K562 (cell line): ENCODE measurements around the gene TBC1D1. TPM values are rescaled to one million over a fixed set of nuclear protein-coding genes. Genes with fewer than 3 reads are reported as not detected.

Experiments used
- ATAC-seq: fragments of 200-7000 bp; cut with Tn5 transposase; 3 replicates; pipeline ENCODE4 v1.9.1; 2020; ENCODE audit warnings: moderate library complexity
- BruUV-seq: library from RNA; stranded (reverse); fragments of 400-500 nt; replicated peaks from 2 replicates; lab custom pipeline; 2021; lab: Mats Ljungman, UMichigan
- CTCF ChIA-PET: fragments of 300-600 bp; formaldehyde crosslinking; extraction: SDS; loops from one replicate; lab custom pipeline; 2021; ENCODE audit warnings: low intra/inter-chr PET ratio; lab: Yijun Ruan, JAX
- POLR2A ChIA-PET: fragments of 300-600, 350-650 bp; sonication (Branson Sonifier 250); formaldehyde crosslinking; extraction: SDS; loops from one replicate; lab custom pipeline; 2021; ENCODE audit warnings: antibody characterized with exemption, inconsistent platforms; lab: Yijun Ruan, JAX
- DNase-seq, 4 experiments: peaks; one replicate each; pipeline versions ENCODE4 v3.0.0 to v3.0.0-alpha.2; 2011 to 2018; ENCODE audit warnings: low spot score in 3 of 4, mixed read lengths in 3 of 4; ENCODE audit errors: extremely low read depth in 1 of 4
- FAIRE-seq: peaks from 2 replicates; lab custom pipeline; 2011; peaks lifted over from hg19 to GRCh38; lab: Jason Lieb, UNC
- H2AFZ ChIP-seq: 2 replicates; pipeline ENCODE4 v1.6.0; 2011; ENCODE audit warnings: low read depth, low read length, control low read depth, inconsistent platforms
- H3K27ac ChIP-seq: fragments of 200-600 bp; 3 replicates; pipeline ENCODE4 v1.8.0; 2011; ENCODE audit warnings: low read depth, mild to moderate bottlenecking, control low read depth, inconsistent platforms, low read length, moderate library complexity, mixed read lengths; ENCODE audit errors: extremely low read depth
- H3K27me3 ChIP-seq, 2 experiments: fragments of 300-600 bp in 1 of 2; 2 replicates in 1 of 2; 3 replicates in 1 of 2; pipeline versions ENCODE4 v1.6.0 to v1.8.0; 2011; ENCODE audit warnings: inconsistent platforms in 2 of 2, low read length in 2 of 2, mild to moderate bottlenecking in 1 of 2, mixed read lengths in 1 of 2, moderate library complexity in 1 of 2; ENCODE audit not compliant: control insufficient read depth in 2 of 2, insufficient read depth in 2 of 2
- H3K36me3 ChIP-seq: fragments of 300-600 bp; 3 replicates; pipeline ENCODE4 v1.8.0; 2011; ENCODE audit warnings: mild to moderate bottlenecking, low read length, inconsistent platforms; ENCODE audit not compliant: control insufficient read depth, insufficient read depth
- H3K4me1 ChIP-seq, 2 experiments: fragments of 200-600 bp in 1 of 2; replicated peaks in 1 of 2; 2 replicates in 1 of 2; 3 replicates in 1 of 2; pipeline versions ENCODE4 v1.5.1 to v1.8.0; 2011; ENCODE audit warnings: inconsistent platforms in 2 of 2, low read length in 2 of 2, mild to moderate bottlenecking in 1 of 2, mixed read lengths in 1 of 2, moderate library complexity in 1 of 2; ENCODE audit not compliant: control insufficient read depth in 2 of 2, insufficient read depth in 2 of 2
- H3K4me2 ChIP-seq: 2 replicates; pipeline ENCODE4 v1.6.1; 2011; ENCODE audit warnings: low read length, control low read depth, inconsistent platforms, mixed read lengths; ENCODE audit not compliant: insufficient read depth
- H3K4me3 ChIP-seq: fragments of 200-600 bp; sonication (generic), shearing (Covaris generic); 2 replicates; pipeline ENCODE4 v1.5.1; 2016; ENCODE audit warnings: control low read depth, inconsistent platforms
- H3K79me2 ChIP-seq: fragments of 200-600 bp; 3 replicates; pipeline ENCODE4 v1.8.0; 2011; ENCODE audit warnings: low read length, inconsistent platforms; ENCODE audit not compliant: control insufficient read depth, insufficient read depth
- H3K9ac ChIP-seq, 2 experiments: 2 replicates each; pipeline versions ENCODE4 v1.6.0 to v1.6.1; 2011; ENCODE audit warnings: low read depth in 2 of 2, low read length in 2 of 2, control low read depth in 1 of 2, inconsistent platforms in 1 of 2, mild to moderate bottlenecking in 1 of 2, mixed read lengths in 1 of 2; ENCODE audit not compliant: insufficient read depth in 1 of 2
- H3K9me1 ChIP-seq: one replicate; pipeline ENCODE4 v1.6.0; 2011; ENCODE audit warnings: inconsistent platforms, mild to moderate bottlenecking, low read length, moderate library complexity; ENCODE audit not compliant: control insufficient read depth, insufficient read depth
- H3K9me3 ChIP-seq: replicated peaks from 2 replicates; pipeline ENCODE4 v1.5.1; 2011; ENCODE audit warnings: low read depth, low read length, inconsistent platforms; ENCODE audit not compliant: control insufficient read depth, insufficient read depth
- H4K20me1 ChIP-seq: replicated peaks from 2 replicates; pipeline ENCODE4 v1.6.1; 2011; ENCODE audit warnings: low read length, inconsistent platforms, mixed read lengths; ENCODE audit not compliant: control insufficient read depth, insufficient read depth
- HMG20A ChIP-seq: fragments of 450-650 bp; formaldehyde crosslinking; conservative IDR thresholded peaks from 2 replicates; pipeline ENCODE4 v1.4.0; 2020; ENCODE audit warnings: mild to moderate bottlenecking, mixed read lengths
- LARP7 ChIP-seq: fragments of 450-650 bp; IDR thresholded peaks from 2 replicates; pipeline ENCODE4 v1.6.1; 2016
- RBM22 ChIP-seq: fragments of 200-400 bp; formaldehyde crosslinking; IDR thresholded peaks from 2 replicates; pipeline ENCODE4 v1.6.1; 2018; ENCODE audit warnings: low read length, low read depth; ENCODE audit not compliant: poor library complexity, severe bottlenecking
- RFX5 ChIP-seq: IDR thresholded peaks from 2 replicates; pipeline ENCODE4 v1.6.1; 2011; ENCODE audit warnings: low read depth, mild to moderate bottlenecking, improper control_type of control experiment, low read length
- ZC3H4 ChIP-seq: sonication (generic); formaldehyde crosslinking; IDR thresholded peaks from 2 replicates; pipeline ENCODE4 v1.9.0; 2021; ENCODE audit warnings: missing genetic modification reagents, borderline replicate concordance
- WGBS: fragments of 100-300 bp; shearing (Covaris generic); methylation state at CpG from one replicate; pipeline ENCODE4 v1.1.6; 2016; ENCODE audit warnings: low coverage, mixed read lengths; ENCODE audit not compliant: insufficient coverage; ENCODE audit errors: missing lambda C conversion rate; 5-methylcytosine and 5-hydroxymethylcytosine counted together
- in situ Hi-C: fragments of 300-500 bp; cut with MboI; formaldehyde crosslinking; loops from 4 replicates; pipeline ENCODE4 v1.15.0; 2018; ENCODE audit warnings: inconsistent platforms, mixed read lengths
- intact Hi-C: fragments of 100-400 bp; cut with micrococcal nuclease; formaldehyde crosslinking; loops from 2 replicates; pipeline ENCODE4 v1.14.2; 2022
- polyA plus RNA-seq, 8 experiments: library from polyadenylated mRNA; depleted of rRNA in 4 of 8; stranded (reverse) in 5 of 8; unstranded in 3 of 8; fragments of >200 nt; fragmentation: Nextera tagmentation in 2 of 8; fragmentation: Illumina TruSeq in 1 of 8; extraction: Ambion mirVana in 2 of 8; extraction: Trizol in 1 of 8; gene quantifications; 2 replicates each; pipeline versions ENCODE4 v1.2.1 to v1.2.3, GENCODE V29; 2011 to 2014; ENCODE audit warnings: inconsistent platforms in 1 of 8, missing spikeins in 1 of 8
- total RNA-seq, 7 experiments: library from RNA; depleted of rRNA in 6 of 7; stranded (reverse); fragments of >200 nt in 6 of 7; fragmentation: Illumina TruSeq in 2 of 7; extraction: Trizol in 2 of 7; gene quantifications; 2 replicates each; pipeline versions ENCODE4 v1.2.1 to v1.2.3, GENCODE V29; 2011 to 2021; ENCODE audit warnings: low replicate concordance in 1 of 7

TBC1D1 gene
- total and polyA plus RNA-seq, 9 of the 15 experiments (the other 6 are each of a cell fraction or from before 2014, with no cell fraction given) = 0.59 to 14.2 (median 8.8) TPM

DNA sequence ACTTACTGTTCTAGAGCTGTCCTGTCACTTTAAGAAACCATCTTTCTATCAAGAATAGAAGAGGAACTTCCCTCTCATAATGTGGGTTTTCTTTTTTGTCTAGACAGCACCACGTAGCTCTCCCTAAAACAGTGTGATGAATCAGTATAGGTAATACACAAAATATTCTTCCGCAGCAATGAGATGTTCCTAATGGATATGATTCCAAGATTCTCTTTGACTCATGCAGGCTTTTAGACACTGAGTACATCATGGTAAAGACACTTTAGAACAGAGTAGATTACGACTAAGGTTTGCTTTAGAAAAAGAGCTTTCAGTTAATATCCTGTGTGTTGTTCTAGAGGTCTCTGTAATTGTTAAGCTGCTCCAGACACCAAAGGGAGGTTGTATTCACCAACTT is 139.1 kb downstream of the TBC1D1 start:
- Histone ChIP-seq H3K79me2 (no peaks in the 10 kb centered on the region), H3K4me2 (no peak overlapping the region), H3K9me3 (no peaks in the 10 kb centered on the region), H3K27ac (no peak overlapping the region), H3K4me3 (no peak overlapping the region), H3K27me3 (peaks cover 14 to 30% of the 10 kb centered on the region in 2 experiments; a peak in 4 of 5 replicates), H3K9ac (no peak overlapping the region), H2AFZ (no peak overlapping the region), H4K20me1 (no peaks in the 10 kb centered on the region; the same call in 1 of the 2 replicates), H3K4me1 (no peaks in the 10 kb centered on the region), H3K36me3 (no peaks in the 10 kb centered on the region), H3K9me1 (no peaks in the 10 kb centered on the region)
- BruUV-seq = no TSS peak
- FAIRE-seq = no peak
- CTCF ChIA-PET = interaction anchor here (0.6 to 1.1 kb wide), 2 partner anchors 10 to 132 kb away, joined by 3 read pairs; no protein-coding TSS in a partner anchor
- TF ChIP-seq HMG20A (no peak), RFX5 (no peak), LARP7 (no peak), ZC3H4 (CRISPR knock-in tag) (no peak), RBM22 (no peak)
- POLR2A ChIA-PET = no interaction called here
- intact Hi-C loops = no loop called here
- WGBS = 17% methylated on average over 3 of the region's 3 CpGs
- in situ Hi-C loops = loop anchor here (5.0 kb wide), 1 partner anchor 223 kb away; no protein-coding TSS in a partner anchor
- no peak for DNase-seq
- ATAC-seq = no peak
